H1 (cell line): ENCODE measurements around the gene CSAD. TPM values are rescaled to one million over a fixed set of nuclear protein-coding genes. Genes with fewer than 3 reads are reported as not detected.

ENCODE experiments used
- CTCF ChIA-PET: fragments of 300-600 bp; sonication (Branson Sonifier 250); formaldehyde crosslinking; loops from one replicate; lab custom pipeline; 2021; ENCODE audit not compliant: partially characterized antibody; lab: Charles Lee
- POLR2A ChIA-PET: fragments of 300-600 bp; sonication (Branson Sonifier 250); formaldehyde crosslinking; loops from one replicate; lab custom pipeline; 2021; ENCODE audit warnings: inconsistent platforms; ENCODE audit not compliant: partially characterized antibody; lab: Charles Lee
- DNase-seq, 2 experiments: peaks; one replicate each; pipeline versions ENCODE4 v3.0.0 to v3.0.0-alpha.2; 2010 to 2022; ENCODE audit warnings: low spot score in 2 of 2, low read depth in 1 of 2, mixed read lengths in 1 of 2
- FAIRE-seq: peaks from 2 replicates; lab custom pipeline; 2011; peaks lifted over from hg19 to GRCh38; lab: Jason Lieb, UNC
- H2AFZ ChIP-seq: 2 replicates; pipeline ENCODE4 v1.8.1; 2012; ENCODE audit warnings: low read length, inconsistent platforms
- H2AK5ac ChIP-seq: 2 replicates; pipeline ENCODE4 v1.6.1; 2013; ENCODE audit warnings: low read depth, low read length
- H2BK120ac ChIP-seq: replicated peaks from 2 replicates; pipeline ENCODE3; 2013; ENCODE audit warnings: low read depth, low read length, inconsistent platforms
- H2BK12ac ChIP-seq: 2 replicates; pipeline ENCODE4 v1.6.1; 2013; ENCODE audit warnings: low read depth, low read length
- H2BK15ac ChIP-seq: 2 replicates; pipeline ENCODE4 v1.6.1; 2013; ENCODE audit warnings: low read length
- H2BK20ac ChIP-seq: 2 replicates; pipeline ENCODE4 v1.6.1; 2013; ENCODE audit warnings: low read length
- H2BK5ac ChIP-seq: 2 replicates; pipeline ENCODE4 v1.6.1; 2013; ENCODE audit warnings: low read depth, low read length
- H3K14ac ChIP-seq: 2 replicates; pipeline ENCODE4 v1.6.1; 2013; ENCODE audit warnings: inconsistent platforms; ENCODE audit not compliant: insufficient read length
- H3K18ac ChIP-seq: 2 replicates; pipeline ENCODE4 v1.6.1; 2013; ENCODE audit warnings: low read length; ENCODE audit errors: extremely low read depth
- H3K23ac ChIP-seq: 2 replicates; pipeline ENCODE4 v1.6.1; 2013; ENCODE audit warnings: inconsistent platforms; ENCODE audit not compliant: insufficient read length
- H3K23me2 ChIP-seq: 2 replicates; pipeline ENCODE4 v1.6.1; 2013; ENCODE audit warnings: low read depth, low read length
- H3K27ac ChIP-seq: 2 replicates; pipeline ENCODE4 v1.6.1; 2011; ENCODE audit warnings: low read depth, low read length, inconsistent platforms
- H3K27me3 ChIP-seq, 4 experiments: replicated peaks in 1 of 4; 1 replicate in 1 of 4; 2 replicates in 3 of 4; pipeline versions ENCODE4 v1.6.1 to v1.8.1; 2011 to 2013; ENCODE audit warnings: low read length in 3 of 4, mild to moderate bottlenecking in 3 of 4, inconsistent platforms in 2 of 4, mixed read lengths in 2 of 4, moderate library complexity in 1 of 4; ENCODE audit not compliant: control insufficient read depth in 3 of 4, insufficient read depth in 3 of 4; ENCODE audit errors: extremely low read depth in 1 of 4
- H3K36me3 ChIP-seq, 4 experiments: 2 replicates each; pipeline versions ENCODE4 v1.6.1 to v1.8.1; 2011 to 2013; ENCODE audit warnings: mild to moderate bottlenecking in 4 of 4, low read length in 3 of 4, moderate library complexity in 2 of 4, control low read depth in 1 of 4, inconsistent platforms in 1 of 4; ENCODE audit not compliant: insufficient read depth in 4 of 4, control insufficient read depth in 2 of 4
- H3K4ac ChIP-seq: replicated peaks from 2 replicates; pipeline ENCODE3; 2013; ENCODE audit warnings: low read length, low read depth, mixed read lengths, inconsistent platforms; ENCODE audit not compliant: insufficient read length
- H3K4me1 ChIP-seq, 4 experiments: replicated peaks in 1 of 4; 1 replicate in 1 of 4; 2 replicates in 3 of 4; pipeline versions ENCODE4 v1.6.1 to v1.8.1; 2011 to 2013; ENCODE audit warnings: low read length in 3 of 4, inconsistent platforms in 2 of 4, mixed read lengths in 1 of 4; ENCODE audit not compliant: insufficient read depth in 4 of 4, control insufficient read depth in 3 of 4
- H3K4me2 ChIP-seq, 2 experiments: 2 replicates each; pipeline versions ENCODE4 v1.6.1 to v1.8.1; 2011 to 2013; ENCODE audit warnings: low read depth in 2 of 2, low read length in 2 of 2, control low read depth in 1 of 2, inconsistent platforms in 1 of 2, mild to moderate bottlenecking in 1 of 2; ENCODE audit not compliant: insufficient read depth in 1 of 2
- H3K4me3 ChIP-seq, 4 experiments: fragments of 200-600, 300-600 bp in 1 of 4; sonication (generic), shearing (Covaris generic), sonication (Bioruptor Twin) in 1 of 4; 2 replicates each; pipeline versions ENCODE4 v1.5.1 to v1.8.1; 2011 to 2016; ENCODE audit warnings: low read length in 4 of 4, low read depth in 3 of 4, control low read depth in 2 of 4, inconsistent platforms in 2 of 4, mild to moderate bottlenecking in 2 of 4, mixed read lengths in 1 of 4, moderate library complexity in 1 of 4; ENCODE audit not compliant: insufficient read depth in 2 of 4; ENCODE audit errors: extremely low read depth in 1 of 4
- H3K56ac ChIP-seq: replicated peaks from 2 replicates; pipeline ENCODE3; 2013; ENCODE audit warnings: low read depth, mild to moderate bottlenecking, mixed read lengths, low read length, inconsistent platforms; ENCODE audit not compliant: insufficient read length
- H3K79me1 ChIP-seq: 2 replicates; pipeline ENCODE4 v1.6.1; 2013; ENCODE audit warnings: low read depth, low read length, control low read depth
- H3K79me2 ChIP-seq, 2 experiments: 2 replicates each; pipeline versions ENCODE4 v1.6.1 to v1.8.1; 2012 to 2013; ENCODE audit warnings: low read length in 2 of 2, mild to moderate bottlenecking in 2 of 2, inconsistent platforms in 1 of 2; ENCODE audit not compliant: insufficient read depth in 2 of 2, control insufficient read depth in 1 of 2
- H3K9ac ChIP-seq, 4 experiments: replicated peaks in 1 of 4; 1 replicate in 1 of 4; 2 replicates in 3 of 4; pipeline versions ENCODE4 v1.6.1 to v1.8.1; 2011 to 2013; ENCODE audit warnings: low read depth in 3 of 4, low read length in 3 of 4, control low read depth in 2 of 4, mild to moderate bottlenecking in 2 of 4, moderate library complexity in 2 of 4, inconsistent platforms in 1 of 4; ENCODE audit errors: extremely low read depth in 1 of 4
- H3K9me3 ChIP-seq, 2 experiments: 2 replicates each; pipeline versions ENCODE4 v1.6.1 to v1.8.1; 2012 to 2013; ENCODE audit warnings: mild to moderate bottlenecking in 2 of 2, moderate library complexity in 2 of 2, control low read depth in 1 of 2, inconsistent platforms in 1 of 2, low read depth in 1 of 2, low read length in 1 of 2, mixed read lengths in 1 of 2; ENCODE audit not compliant: insufficient read depth in 2 of 2
- H4K20me1 ChIP-seq, 2 experiments: replicated peaks in 1 of 2; 2 replicates each; pipeline versions ENCODE3 to v1.8.1; 2011 to 2013; ENCODE audit warnings: inconsistent platforms in 2 of 2, low read length in 2 of 2, mild to moderate bottlenecking in 1 of 2; ENCODE audit not compliant: insufficient read depth in 2 of 2, control insufficient read depth in 1 of 2
- H4K5ac ChIP-seq: 2 replicates; pipeline ENCODE4 v1.6.1; 2013; ENCODE audit warnings: low read length, low read depth, mixed read lengths, inconsistent platforms; ENCODE audit not compliant: insufficient read length
- H4K8ac ChIP-seq: 2 replicates; pipeline ENCODE4 v1.8.0; 2013; ENCODE audit warnings: mild to moderate bottlenecking, moderate library complexity, low read length, inconsistent platforms; ENCODE audit not compliant: insufficient read depth; ENCODE audit errors: extremely low read depth
- H4K91ac ChIP-seq: replicated peaks from 2 replicates; pipeline ENCODE3; 2013; ENCODE audit warnings: low read length, mixed read lengths, inconsistent platforms; ENCODE audit not compliant: insufficient read length
- CHD2 ChIP-seq: IDR thresholded peaks from 2 replicates; pipeline ENCODE4 v1.6.1; 2012; ENCODE audit warnings: low read length, improper control_type of control experiment
- JUND ChIP-seq: IDR thresholded peaks from 2 replicates; pipeline ENCODE4 v1.6.1; 2011; ENCODE audit warnings: mild to moderate bottlenecking, improper control_type of control experiment, low read length
- MAFK ChIP-seq: IDR thresholded peaks from 2 replicates; pipeline ENCODE4 v1.6.1; 2012; ENCODE audit warnings: low read depth, mild to moderate bottlenecking, improper control_type of control experiment, low read length
- SAP30 ChIP-seq: fragments of 300-600 bp; sonication (generic); IDR thresholded peaks from 2 replicates; pipeline ENCODE4 v1.7.1; 2012; ENCODE audit warnings: low read length, moderate library complexity, mild to moderate bottlenecking, inconsistent platforms; ENCODE audit not compliant: insufficient read depth, insufficient replicate concordance
- SP4 ChIP-seq: IDR thresholded peaks from 2 replicates; pipeline ENCODE4 v1.6.1; 2012; ENCODE audit warnings: low read length, inconsistent platforms
- TAF7 ChIP-seq: optimal IDR thresholded peaks from 2 replicates; pipeline ENCODE3; 2011; ENCODE audit warnings: low read depth, mild to moderate bottlenecking, inconsistent platforms, low read length, moderate library complexity, borderline replicate concordance
- WGBS, 2 experiments: shearing (Covaris generic) in 1 of 2; methylation state at CpG; one replicate each; pipeline versions ENCODE4 v1.1.6 to v1.1.7; 2013 to 2015; ENCODE audit warnings: low lambda C conversion rate in 2 of 2, mixed read lengths in 2 of 2, inconsistent platforms in 1 of 2, low coverage in 1 of 2, missing lambda C conversion rate in 1 of 2; ENCODE audit not compliant: insufficient replicate concordance in 2 of 2, insufficient coverage in 1 of 2, insufficient read length in 1 of 2; ENCODE audit errors: extremely low coverage in 1 of 2, missing lambda C conversion rate in 1 of 2; 5-methylcytosine and 5-hydroxymethylcytosine counted together
- polyA plus RNA-seq, 7 experiments: library from polyadenylated mRNA; depleted of rRNA in 3 of 7; stranded (reverse) in 5 of 7; unstranded in 2 of 7; fragments of >200 nt in 5 of 7; fragments of 200-250 nt in 2 of 7; gene quantifications; 1 replicate in 5 of 7; 2 replicates in 1 of 7; 4 replicates in 1 of 7; pipeline versions ENCODE4 v1.2.1 to v1.2.3, GENCODE V29; 2011 to 2013; ENCODE audit warnings: missing spikeins in 2 of 7, mixed read lengths in 2 of 7
- total RNA-seq: library from RNA; stranded (reverse); fragmentation: NEBNext Ultra II Directional; extraction: Animal tissue kit (Norgen Biotek cat#: 25700); gene quantifications from 2 replicates; pipeline ENCODE4 v1.2.1, GENCODE V29; 2021
- TF ChIP-seq, protein P1 (sequence below): IDR thresholded peaks from 2 replicates; pipeline ENCODE4 v1.6.1; 2012; ENCODE audit warnings: inconsistent platforms
- TF ChIP-seq, protein P2 (sequence below): IDR thresholded peaks from 2 replicates; pipeline ENCODE4 v1.6.1; 2012; ENCODE audit warnings: inconsistent platforms

The CSAD gene
- total and polyA plus RNA-seq, 2 of the 8 experiments (the other 6 are each of a cell fraction or from before 2014, with no cell fraction given), result 8.8 to 11.3 TPM

DNA sequence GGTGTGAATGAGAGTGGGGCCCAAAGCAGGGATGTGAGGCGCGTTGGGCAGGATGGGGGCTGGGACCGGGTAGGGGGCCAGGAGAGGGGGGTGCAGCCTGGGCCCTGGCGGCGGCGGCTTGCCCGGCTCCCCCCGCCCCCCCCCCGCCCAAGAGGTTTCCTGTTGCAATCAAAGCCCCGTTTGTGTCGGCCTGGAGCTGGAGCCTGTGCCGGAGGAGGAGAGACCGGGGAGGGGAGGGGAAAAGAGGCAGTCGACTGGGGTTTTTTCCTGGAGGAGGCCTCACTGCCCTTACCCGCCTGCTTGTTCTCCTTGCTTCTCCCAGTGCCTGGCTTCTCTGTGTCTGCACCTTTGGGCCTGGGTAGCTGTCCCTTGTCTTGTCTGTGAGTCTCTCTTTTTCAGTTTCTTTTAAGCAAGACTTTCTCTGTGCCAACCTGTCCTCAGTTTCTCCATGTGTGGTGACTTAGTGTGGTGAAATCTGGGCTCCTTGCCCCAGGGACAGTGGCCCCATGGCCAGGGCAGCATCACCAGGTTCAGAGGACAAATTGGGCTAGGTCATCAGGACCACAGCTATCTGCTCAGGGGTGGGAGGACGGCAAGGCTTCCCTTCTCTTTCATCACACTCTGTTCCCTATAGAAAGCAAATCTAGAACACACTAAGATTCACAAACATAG is 42.8 kb upstream of the CSAD start:
- H4K5ac ChIP-seq, result peak overlapping the region; percentile 92
- 73% methylated on average over 1 of the region's 16 CpGs; no CpG with 5 or more reads in 1 of the 2 experiments for WGBS, 2 experiments
- peak overlapping the region; percentile 18 for H3K23ac ChIP-seq
- peak overlapping the region in 1 of 4 experiments; percentile 1; a peak in 1 of 7 replicates for H3K9ac ChIP-seq
- H3K23me2 ChIP-seq, result peaks cover 24% of the 10 kb centered on the region
- H4K20me1 ChIP-seq, result peaks cover 0 to 3% of the 10 kb centered on the region in 2 experiments
- H4K8ac ChIP-seq, result no peak overlapping the region; the same call in 1 of the 2 replicates
- no peak overlapping the region for H3K27ac ChIP-seq
- DNase-seq (no peak), FAIRE-seq (no peak)
- H2BK15ac ChIP-seq, result peak overlapping the region; percentile 100
- peaks cover 6% of the 10 kb centered on the region for H3K79me1 ChIP-seq
- H3K79me2 ChIP-seq, result peaks cover 4 to 11% of the 10 kb centered on the region in 2 experiments; a peak in 3 of 4 replicates
- H2BK5ac ChIP-seq, result peak overlapping the region; percentile 83; the same call in 1 of the 2 replicates
- no peaks in the 10 kb centered on the region for H3K9me3 ChIP-seq
- H3K14ac ChIP-seq, result no peak overlapping the region
- peak overlapping the region; percentile 95 for H3K18ac ChIP-seq
- ChIA-PET CTCF (interaction anchor here (0.6 to 22.3 kb wide), 5 partner anchors 10 to 459 kb away, joined by 3 to 654 read pairs (median 11); partner anchors contain the start of genes ESPL1 and RARG), POLR2A (interaction anchor here (0.8 to 13.6 kb wide), 10 partner anchors 4 to 98 kb away, joined by 3 to 151 read pairs (median 4); partner anchors contain the start of genes AAAS, CSAD and RARG)
- peak overlapping the region; percentile 100 for H3K4ac ChIP-seq
- peak overlapping the region; percentile 99; the same call in 1 of the 2 replicates for H2BK12ac ChIP-seq
- peak overlapping the region; percentile 99 for H4K91ac ChIP-seq
- no peak overlapping the region for H2AFZ ChIP-seq
- peak overlapping the region; percentile 98 for H2BK120ac ChIP-seq
- H3K36me3 ChIP-seq, result no peaks in the 10 kb centered on the region; a peak in 1 of 8 replicates
- H3K4me1 ChIP-seq, result peaks cover 34 to 53% (median 37%) of the 10 kb centered on the region in 4 experiments
- H3K4me2 ChIP-seq, result peak overlapping the region; percentile 99 to 100
- H3K56ac ChIP-seq, result peak overlapping the region; percentile 72
- H2BK20ac ChIP-seq, result peak overlapping the region; percentile 100
- peak overlapping the region in 3 of 4 experiments; percentile 1 to 89 (median 10); a peak in 3 of 8 replicates for H3K4me3 ChIP-seq
- H2AK5ac ChIP-seq, result peak overlapping the region; percentile 96; the same call in 1 of the 2 replicates
- H3K27me3 ChIP-seq, result peaks cover 0 to 3% (median 0%) of the 10 kb centered on the region in 4 experiments; a peak in 1 of 7 replicates
- TF ChIP-seq SP4 (no peak), SAP30 (no peak), JUND (no peak), TAF7 (no peak), MAFK (no peak), CHD2 (no peak)
- TF ChIP-seq, protein P1, sequence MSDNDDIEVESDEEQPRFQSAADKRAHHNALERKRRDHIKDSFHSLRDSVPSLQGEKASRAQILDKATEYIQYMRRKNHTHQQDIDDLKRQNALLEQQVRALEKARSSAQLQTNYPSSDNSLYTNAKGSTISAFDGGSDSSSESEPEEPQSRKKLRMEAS, result 0 out of 2 replicates have a peak, but pooled peaks have one; percentile 0
- TF ChIP-seq, protein P2, sequence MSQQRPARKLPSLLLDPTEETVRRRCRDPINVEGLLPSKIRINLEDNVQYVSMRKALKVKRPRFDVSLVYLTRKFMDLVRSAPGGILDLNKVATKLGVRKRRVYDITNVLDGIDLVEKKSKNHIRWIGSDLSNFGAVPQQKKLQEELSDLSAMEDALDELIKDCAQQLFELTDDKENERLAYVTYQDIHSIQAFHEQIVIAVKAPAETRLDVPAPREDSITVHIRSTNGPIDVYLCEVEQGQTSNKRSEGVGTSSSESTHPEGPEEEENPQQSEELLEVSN, result 0 out of 2 replicates have a peak, but pooled peaks have one; percentile 46
